Rectal smooth muscle tissue (tissue), 1 donor: ENCODE data around the gene DCDC1.

Source experiments
- H3K27ac ChIP-seq: one replicate; pipeline ENCODE4 v1.7.0; 2013; ENCODE audit warnings: low read depth, low read length, inconsistent platforms
- H3K27me3 ChIP-seq: one replicate; pipeline ENCODE4 v1.7.0; 2013; ENCODE audit warnings: low read length; ENCODE audit not compliant: control insufficient read depth, insufficient read depth
- H3K36me3 ChIP-seq: one replicate; pipeline ENCODE4 v1.7.0; 2013; ENCODE audit warnings: low read length; ENCODE audit not compliant: control insufficient read depth, insufficient read depth
- H3K4me1 ChIP-seq: one replicate; pipeline ENCODE4 v1.7.0; 2013; ENCODE audit warnings: low read length; ENCODE audit not compliant: control insufficient read depth, insufficient read depth
- H3K4me3 ChIP-seq: one replicate; pipeline ENCODE4 v1.7.0; 2013; ENCODE audit warnings: low read length
- H3K9ac ChIP-seq: one replicate; pipeline ENCODE4 v1.7.0; 2013; ENCODE audit warnings: low read length

DCDC1 gene

DNA sequence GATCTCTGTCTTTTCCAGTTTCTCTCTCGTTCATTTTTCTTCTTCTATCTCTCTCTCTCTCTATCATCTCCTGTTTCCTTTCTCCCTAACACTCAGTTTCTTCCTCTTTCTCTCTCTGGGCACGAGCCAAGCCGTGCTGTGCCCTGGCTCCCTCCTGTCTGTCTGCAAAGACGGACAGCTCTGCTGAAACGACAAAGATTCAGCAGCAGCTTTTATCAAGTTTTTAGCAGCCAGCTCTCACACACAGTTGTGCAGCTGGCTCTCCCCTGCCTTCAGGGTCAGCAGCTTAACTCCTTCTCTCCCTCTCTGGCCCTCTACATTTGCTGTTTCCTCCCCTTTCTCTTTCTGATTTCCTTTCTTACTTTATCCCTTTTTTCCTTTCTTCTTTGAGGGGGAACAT, 431.4 kb downstream of the DCDC1 start:
- no peaks in the 10 kb centered on the region for H3K36me3 ChIP-seq
- no peaks in the 10 kb centered on the region for H3K4me1 ChIP-seq
- H3K27ac ChIP-seq: no peak overlapping the region
- H3K4me3 ChIP-seq: no peak overlapping the region
- no peaks in the 10 kb centered on the region for H3K27me3 ChIP-seq
- H3K9ac ChIP-seq: no peak overlapping the region

DNA sequence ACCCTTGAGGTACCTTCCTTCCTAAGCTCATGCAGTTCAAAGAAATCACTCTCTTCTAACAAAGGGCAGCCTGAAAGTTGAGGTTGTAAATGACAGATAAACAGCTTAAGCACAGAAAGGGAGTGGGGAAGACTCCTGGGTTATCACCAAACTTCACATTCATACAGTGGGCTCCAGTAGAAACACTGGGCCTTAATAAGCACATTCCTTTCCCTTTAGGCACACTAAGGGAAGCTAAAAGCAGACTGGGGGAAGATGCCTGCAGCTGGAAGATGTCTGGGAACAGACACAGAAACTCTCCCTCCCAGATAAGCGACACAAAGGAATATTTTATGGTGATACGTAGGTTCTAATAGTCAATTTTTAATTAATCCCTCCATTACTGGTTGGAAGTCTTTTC, 433.0 kb downstream of the DCDC1 start:
- no peaks in the 10 kb centered on the region for H3K4me1 ChIP-seq
- no peak overlapping the region for H3K4me3 ChIP-seq
- H3K9ac ChIP-seq: no peak overlapping the region
- H3K36me3 ChIP-seq: no peaks in the 10 kb centered on the region
- no peaks in the 10 kb centered on the region for H3K27me3 ChIP-seq
- H3K27ac ChIP-seq: no peak overlapping the region

DNA sequence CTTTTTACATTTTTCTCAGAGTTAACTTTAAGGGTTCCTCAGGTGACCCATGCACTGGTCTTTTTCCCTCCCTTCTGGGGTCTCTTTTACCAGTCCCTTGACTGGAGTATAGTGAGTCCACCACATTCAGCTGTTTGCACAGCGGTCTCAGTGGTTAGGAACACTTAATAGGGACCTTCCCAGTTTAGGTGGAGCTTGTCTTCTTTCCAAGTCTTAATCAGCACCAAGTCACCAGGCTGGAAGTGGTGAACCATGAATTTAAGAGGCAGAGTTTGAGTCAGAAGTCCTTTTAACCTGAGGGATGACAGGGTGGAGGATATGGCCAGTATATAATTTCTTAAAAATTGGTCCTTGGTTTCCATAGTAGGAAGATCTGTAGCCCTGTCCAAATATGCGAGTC, 433.7 kb downstream of the DCDC1 start:
- H3K4me3 ChIP-seq: no peak overlapping the region
- H3K9ac ChIP-seq: no peak overlapping the region
- no peak overlapping the region for H3K27ac ChIP-seq
- H3K4me1 ChIP-seq: no peaks in the 10 kb centered on the region
- no peaks in the 10 kb centered on the region for H3K36me3 ChIP-seq
- H3K27me3 ChIP-seq: no peaks in the 10 kb centered on the region

DNA sequence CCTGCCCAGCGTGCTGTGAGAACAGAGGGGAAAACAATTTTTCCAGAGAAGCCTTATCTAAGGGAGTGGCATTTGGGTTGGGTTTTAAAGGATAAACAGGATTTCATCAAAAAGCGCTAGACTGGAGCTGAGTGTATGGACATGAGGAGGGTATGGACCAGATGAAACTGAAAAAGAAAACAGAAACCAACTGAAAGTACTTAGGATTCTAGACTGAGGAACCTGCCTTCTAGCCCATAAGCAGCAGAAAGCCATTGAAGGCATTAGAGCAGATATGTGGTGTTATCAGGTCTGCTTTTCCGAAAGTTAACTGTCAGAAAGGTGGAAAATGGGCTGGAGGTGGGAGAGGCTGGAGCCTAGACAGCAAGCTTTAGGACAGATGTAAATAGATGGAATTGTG, 443.4 kb downstream of the DCDC1 start:
- no peak overlapping the region for H3K4me3 ChIP-seq
- H3K27me3 ChIP-seq: no peaks in the 10 kb centered on the region
- no peaks in the 10 kb centered on the region for H3K36me3 ChIP-seq
- H3K4me1 ChIP-seq: no peaks in the 10 kb centered on the region
- no peak overlapping the region for H3K9ac ChIP-seq
- no peak overlapping the region for H3K27ac ChIP-seq

DNA sequence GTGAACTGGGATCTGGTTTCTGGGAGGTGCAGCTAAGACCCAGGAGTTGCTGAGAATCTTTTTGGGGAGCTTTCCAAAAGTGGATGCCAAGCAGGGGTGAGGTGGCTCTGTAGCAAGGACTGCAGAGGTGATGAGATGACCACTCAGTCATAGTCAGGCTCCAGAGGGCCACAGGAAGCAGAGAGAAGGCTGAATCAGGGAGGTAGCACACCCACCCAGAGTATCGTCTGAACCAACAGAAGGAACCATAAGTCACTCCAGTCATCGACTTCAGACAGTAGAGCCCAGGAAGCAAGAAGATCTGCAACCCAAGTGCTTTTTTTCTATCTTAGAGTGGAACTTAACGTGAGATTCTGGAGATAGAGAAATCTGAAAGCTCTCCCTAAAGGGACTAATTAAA, 447.7 kb downstream of the DCDC1 start:
- Histone ChIP-seq H3K9ac (no peak overlapping the region), H3K36me3 (no peaks in the 10 kb centered on the region), H3K27ac (no peak overlapping the region), H3K27me3 (no peaks in the 10 kb centered on the region), H3K4me1 (no peaks in the 10 kb centered on the region), H3K4me3 (no peak overlapping the region)

DNA sequence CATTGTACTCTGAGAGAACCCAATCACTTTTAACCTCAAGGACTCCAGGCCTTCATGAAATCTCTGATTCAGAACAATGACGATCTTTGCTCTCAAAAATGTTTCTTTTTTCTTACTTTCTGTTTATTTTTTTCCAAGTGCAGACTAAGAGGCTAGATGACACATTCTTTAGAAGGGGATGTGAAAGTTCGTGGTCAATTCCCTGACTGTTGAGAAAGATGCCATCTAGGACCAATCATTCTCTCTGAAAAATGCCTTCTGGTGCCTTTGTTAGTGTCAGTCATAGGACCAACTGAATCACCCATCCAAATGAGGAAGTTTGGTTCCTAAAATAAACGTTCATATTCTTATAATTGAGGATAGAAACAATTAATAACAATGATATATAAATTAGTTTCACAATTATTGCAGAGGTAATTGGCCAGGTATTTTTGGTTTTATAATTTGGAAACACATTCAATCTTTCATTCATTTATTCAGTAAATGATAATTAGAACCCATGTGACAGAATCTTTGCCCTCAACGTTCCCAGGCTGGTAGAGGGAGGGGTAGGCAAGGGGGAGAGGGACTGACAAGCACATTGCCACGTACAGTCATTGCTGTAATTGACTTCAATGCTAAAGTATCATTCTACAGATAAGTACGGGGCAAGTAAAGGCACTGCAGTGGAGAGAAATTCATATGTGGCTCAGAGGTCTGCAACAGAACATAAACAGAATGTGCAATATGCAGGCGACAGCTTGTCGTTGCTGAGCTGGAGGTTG, 450.0 kb downstream of the DCDC1 start:
- H3K4me3 ChIP-seq: no peak overlapping the region
- no peak overlapping the region for H3K27ac ChIP-seq
- H3K9ac ChIP-seq: no peak overlapping the region
- no peaks in the 10 kb centered on the region for H3K36me3 ChIP-seq
- no peaks in the 10 kb centered on the region for H3K4me1 ChIP-seq
- no peaks in the 10 kb centered on the region for H3K27me3 ChIP-seq

DNA sequence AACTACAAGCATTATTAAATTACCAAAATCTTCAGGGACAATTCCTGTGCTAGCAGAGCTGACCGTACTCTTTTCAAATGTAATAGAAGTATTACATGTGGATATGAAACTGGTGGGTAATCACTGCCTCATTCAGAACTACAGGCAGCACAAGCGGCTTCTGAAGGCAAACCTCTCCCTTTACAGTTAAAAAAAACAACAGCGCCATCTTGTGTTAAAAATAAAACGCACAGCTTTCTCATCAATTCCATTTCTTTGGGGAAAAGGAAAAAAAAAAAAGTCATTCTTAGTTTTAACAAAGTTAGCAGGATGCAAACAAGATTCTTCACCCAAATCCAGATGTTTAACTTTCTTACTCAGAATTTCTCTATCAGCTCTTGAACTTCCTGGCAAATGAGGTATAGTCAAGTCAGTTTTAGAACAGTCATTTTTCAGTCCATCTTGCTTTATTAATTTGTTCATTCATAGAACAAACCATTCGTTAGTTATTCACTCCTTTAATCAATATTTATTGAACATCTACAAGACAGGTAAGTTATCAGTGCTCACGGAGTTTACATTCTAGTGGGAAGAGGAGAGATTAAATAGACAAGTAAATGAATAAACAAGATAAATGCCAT, 451.6 kb downstream of the DCDC1 start:
- H3K36me3 ChIP-seq: no peaks in the 10 kb centered on the region
- H3K4me3 ChIP-seq: no peak overlapping the region
- H3K9ac ChIP-seq: no peak overlapping the region
- H3K4me1 ChIP-seq: no peaks in the 10 kb centered on the region
- H3K27ac ChIP-seq: no peak overlapping the region
- no peaks in the 10 kb centered on the region for H3K27me3 ChIP-seq

DNA sequence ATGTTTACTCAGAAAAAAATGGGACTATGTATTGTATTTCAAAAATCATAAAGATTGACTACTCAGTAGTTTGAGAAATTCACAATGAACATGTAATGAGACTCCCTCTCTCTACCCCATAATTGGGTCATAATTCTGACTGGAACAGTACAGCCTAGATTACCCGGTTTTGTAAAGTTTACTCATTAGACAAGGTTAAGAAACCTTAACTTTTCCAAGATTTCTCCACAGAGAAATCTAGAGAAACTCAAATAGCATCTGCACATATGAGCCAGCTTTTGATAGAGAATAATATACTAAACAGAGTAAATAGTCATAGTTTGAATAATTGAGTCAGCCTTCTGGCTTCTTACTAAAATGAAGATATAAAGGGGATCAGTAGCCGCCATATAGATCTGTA, 452.3 kb downstream of the DCDC1 start:
- Histone ChIP-seq H3K4me3 (no peak overlapping the region), H3K4me1 (no peaks in the 10 kb centered on the region), H3K27me3 (no peaks in the 10 kb centered on the region), H3K27ac (no peak overlapping the region), H3K36me3 (no peaks in the 10 kb centered on the region), H3K9ac (no peak overlapping the region)

DNA sequence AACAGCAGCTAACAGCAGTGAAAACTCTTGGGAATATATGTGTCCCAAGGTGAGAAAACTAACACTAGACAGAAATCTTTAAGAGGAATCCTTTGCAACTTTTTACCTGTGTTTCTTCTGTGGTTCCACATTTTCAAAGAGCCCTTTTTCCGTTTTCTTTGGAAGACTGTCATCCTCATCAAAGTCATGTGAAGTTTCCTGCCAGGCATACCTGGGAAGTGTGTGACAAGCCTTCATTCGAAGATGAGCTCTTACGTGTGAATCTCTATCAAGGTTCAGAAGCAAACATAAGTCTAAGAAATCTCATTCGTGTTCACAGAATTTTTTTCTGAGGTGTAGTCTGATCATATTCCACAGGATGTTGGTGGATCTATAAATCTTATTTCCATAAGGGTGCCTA, 452.8 kb downstream of the DCDC1 start:
- Histone ChIP-seq H3K36me3 (no peaks in the 10 kb centered on the region), H3K4me3 (no peak overlapping the region), H3K4me1 (no peaks in the 10 kb centered on the region), H3K9ac (no peak overlapping the region), H3K27ac (no peak overlapping the region), H3K27me3 (no peaks in the 10 kb centered on the region)

DNA sequence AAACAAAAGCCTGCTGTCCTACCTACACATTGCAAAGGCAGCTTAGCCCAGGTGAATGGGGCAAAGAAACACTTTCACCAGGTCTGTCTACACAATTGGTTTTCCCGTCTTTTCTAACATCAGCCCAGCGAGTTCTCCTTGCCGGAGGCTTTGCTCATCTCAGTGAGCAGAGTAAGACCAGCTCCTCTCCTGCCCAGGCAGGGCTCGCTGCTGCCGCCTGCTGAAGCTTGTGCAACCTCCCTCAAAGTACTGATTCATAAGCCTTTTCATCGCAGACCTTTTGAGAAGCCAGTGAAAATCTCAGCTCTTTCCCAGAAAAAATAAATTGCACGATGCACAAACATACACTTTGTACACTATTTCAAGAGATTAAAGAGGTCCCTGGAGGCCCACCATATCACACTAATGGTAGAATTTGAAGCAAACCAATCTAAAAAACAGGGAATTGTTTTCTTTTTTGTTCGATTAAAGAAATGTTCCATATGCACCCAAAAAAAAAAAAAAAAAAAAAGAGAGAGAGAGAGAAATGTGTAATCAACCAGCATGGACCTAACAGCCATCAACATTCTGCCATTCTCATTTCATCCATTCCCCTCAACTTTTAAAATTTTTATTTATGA, 455.3 kb downstream of the DCDC1 start:
- H3K27me3 ChIP-seq: no peaks in the 10 kb centered on the region
- H3K4me1 ChIP-seq: no peaks in the 10 kb centered on the region
- no peak overlapping the region for H3K9ac ChIP-seq
- H3K27ac ChIP-seq: no peak overlapping the region
- no peaks in the 10 kb centered on the region for H3K36me3 ChIP-seq
- no peak overlapping the region for H3K4me3 ChIP-seq

DNA sequence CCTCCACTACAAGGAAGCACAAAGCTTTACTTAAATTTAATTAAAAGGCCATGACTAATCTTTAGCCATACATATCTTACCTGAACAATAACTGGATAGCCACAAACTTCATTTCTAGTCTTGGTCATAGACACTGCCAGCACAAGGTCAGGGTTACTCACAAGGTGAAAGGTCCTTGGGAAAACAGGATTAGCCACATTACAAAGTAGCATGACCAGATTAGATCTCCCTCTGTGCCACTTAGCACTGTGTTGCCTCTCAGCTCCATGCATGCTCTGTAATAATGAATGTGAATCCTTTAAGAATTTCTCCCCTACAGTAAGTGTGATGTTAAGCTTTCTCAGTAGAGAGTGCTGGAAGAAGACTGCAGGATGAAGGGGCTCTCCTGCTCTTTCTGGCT, 458.3 kb downstream of the DCDC1 start:
- Histone ChIP-seq H3K4me3 (no peak overlapping the region), H3K27ac (no peak overlapping the region), H3K9ac (no peak overlapping the region), H3K36me3 (no peaks in the 10 kb centered on the region), H3K4me1 (no peaks in the 10 kb centered on the region), H3K27me3 (no peaks in the 10 kb centered on the region)

DNA sequence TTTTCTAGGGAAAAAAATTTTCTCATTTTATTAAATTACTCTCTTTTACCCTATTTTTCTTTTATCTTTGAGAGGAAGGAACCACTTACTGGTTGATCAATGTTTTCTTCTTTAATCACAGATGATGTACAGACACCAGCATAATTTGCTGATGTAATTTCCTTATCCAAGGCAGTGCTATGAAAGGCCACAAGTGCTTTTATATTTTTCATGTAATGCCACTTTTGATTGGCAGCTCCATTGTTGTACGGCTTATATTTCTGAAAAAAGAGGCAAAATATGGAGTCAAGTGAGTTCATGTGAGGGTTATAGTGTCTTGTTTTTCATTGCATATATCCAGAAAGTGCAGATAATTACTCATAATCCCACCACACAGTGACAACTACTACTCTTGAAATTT, 460.7 kb downstream of the DCDC1 start:
- H3K27me3 ChIP-seq: no peaks in the 10 kb centered on the region
- no peaks in the 10 kb centered on the region for H3K36me3 ChIP-seq
- H3K4me1 ChIP-seq: no peaks in the 10 kb centered on the region
- H3K27ac ChIP-seq: no peak overlapping the region
- H3K4me3 ChIP-seq: no peak overlapping the region
- H3K9ac ChIP-seq: no peak overlapping the region

DNA sequence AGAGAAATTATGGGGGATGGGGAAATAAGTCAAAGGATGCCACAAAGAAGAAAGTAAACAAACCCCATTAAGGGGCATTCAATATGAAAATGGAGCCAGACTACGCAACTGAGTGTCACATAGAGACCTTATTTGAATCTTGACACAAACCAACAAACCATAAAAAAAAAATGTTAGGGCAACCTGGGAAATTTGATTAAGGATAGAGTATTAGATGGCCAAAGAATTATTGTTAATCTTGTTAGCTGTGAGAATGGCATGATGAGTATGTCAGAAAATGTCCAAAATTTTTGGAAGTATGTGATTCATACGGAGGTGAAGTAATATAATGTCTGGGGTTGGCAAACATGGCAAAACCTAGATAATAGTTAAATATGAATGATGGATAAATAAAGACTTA, 461.3 kb downstream of the DCDC1 start:
- Histone ChIP-seq H3K9ac (no peak overlapping the region), H3K27me3 (no peaks in the 10 kb centered on the region), H3K4me3 (no peak overlapping the region), H3K4me1 (no peaks in the 10 kb centered on the region), H3K27ac (no peak overlapping the region), H3K36me3 (no peaks in the 10 kb centered on the region)
